ENCODE data around the gene MAPK8.

The MAPK8 gene

DNA sequence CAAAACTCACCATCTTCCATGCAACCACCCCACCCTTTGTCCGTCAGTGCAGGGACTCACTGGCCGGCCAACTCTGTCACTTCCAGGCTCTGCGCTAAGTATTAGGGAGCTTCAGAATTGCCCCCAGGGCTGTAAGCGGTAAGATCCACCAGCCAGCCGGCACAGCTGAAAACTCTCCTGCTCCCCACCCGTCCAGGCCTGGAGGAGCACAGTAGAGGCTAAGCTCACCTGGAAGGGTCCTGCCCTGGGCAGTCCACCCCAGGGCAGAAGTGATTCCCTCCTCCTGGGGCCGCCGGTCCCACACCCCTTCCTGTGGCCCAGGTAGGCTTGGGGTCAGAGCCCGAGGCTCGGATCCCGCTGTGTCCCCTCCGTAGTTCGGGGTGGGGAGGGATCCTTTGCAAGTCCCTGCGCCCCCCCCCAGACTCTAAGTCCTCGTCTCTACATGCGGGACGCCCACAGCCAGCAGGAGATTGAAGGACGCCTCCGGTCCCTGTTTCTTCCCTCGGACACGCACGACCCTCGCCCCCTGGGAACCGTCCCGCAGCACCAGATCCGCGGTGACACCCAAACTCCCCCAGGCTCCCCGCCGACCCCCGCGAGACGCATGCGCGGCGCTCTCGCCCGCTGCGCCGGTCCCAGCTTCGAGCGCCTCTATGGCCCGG lies 159.5 kb downstream of the MAPK8 start:
- no peak for DNase-seq (ENCODE audit: extremely low read depth, low read depth)
- no peak overlapping the region for H3K4me3 ChIP-seq (replicated peaks; ENCODE audit: low read depth, low read length)
- TF ChIP-seq, protein P1, sequence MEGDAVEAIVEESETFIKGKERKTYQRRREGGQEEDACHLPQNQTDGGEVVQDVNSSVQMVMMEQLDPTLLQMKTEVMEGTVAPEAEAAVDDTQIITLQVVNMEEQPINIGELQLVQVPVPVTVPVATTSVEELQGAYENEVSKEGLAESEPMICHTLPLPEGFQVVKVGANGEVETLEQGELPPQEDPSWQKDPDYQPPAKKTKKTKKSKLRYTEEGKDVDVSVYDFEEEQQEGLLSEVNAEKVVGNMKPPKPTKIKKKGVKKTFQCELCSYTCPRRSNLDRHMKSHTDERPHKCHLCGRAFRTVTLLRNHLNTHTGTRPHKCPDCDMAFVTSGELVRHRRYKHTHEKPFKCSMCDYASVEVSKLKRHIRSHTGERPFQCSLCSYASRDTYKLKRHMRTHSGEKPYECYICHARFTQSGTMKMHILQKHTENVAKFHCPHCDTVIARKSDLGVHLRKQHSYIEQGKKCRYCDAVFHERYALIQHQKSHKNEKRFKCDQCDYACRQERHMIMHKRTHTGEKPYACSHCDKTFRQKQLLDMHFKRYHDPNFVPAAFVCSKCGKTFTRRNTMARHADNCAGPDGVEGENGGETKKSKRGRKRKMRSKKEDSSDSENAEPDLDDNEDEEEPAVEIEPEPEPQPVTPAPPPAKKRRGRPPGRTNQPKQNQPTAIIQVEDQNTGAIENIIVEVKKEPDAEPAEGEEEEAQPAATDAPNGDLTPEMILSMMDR (IDR thresholded peaks at IDR 0.05; ENCODE audit: low read depth, low read length, missing control alignments), result no peak

DNA sequence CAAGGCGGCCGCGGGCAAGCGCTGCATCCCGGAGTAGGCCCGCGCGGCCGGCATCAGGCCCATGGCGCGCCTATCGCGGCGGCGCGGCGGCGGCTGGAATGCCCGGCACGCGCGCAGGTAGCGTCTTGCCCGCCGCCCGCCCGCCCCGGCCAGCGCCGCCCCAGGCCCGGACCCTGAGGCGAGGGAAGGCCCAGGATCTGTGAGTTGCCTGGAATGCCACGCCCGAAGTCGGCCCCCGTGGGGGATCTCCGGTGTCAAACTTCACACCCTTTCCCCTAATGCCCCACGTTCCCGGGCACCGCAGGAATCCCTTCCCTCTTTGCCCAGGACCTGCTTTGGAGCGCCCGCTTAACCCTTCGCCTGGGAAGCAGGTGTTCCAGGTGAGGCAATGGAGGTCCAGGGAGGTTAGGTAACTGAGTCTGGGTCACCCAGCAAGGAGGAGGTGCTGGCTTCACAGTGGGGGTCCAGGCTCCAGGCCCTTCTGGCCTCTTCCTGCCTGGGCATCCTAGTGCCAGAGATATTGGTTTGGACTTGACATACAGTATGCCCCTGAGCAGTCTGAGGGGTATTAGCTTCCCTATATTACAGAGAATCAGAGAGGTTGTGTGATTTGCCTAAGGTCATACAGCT lies 160.2 kb downstream of the MAPK8 start:
- no peak for DNase-seq (ENCODE audit: extremely low read depth, low read depth)
- H3K4me3 ChIP-seq (replicated peaks; ENCODE audit: low read depth, low read length), result no peak overlapping the region
- TF ChIP-seq, protein P1 (IDR thresholded peaks at IDR 0.05; ENCODE audit: low read depth, low read length, missing control alignments), result no peak

DNA sequence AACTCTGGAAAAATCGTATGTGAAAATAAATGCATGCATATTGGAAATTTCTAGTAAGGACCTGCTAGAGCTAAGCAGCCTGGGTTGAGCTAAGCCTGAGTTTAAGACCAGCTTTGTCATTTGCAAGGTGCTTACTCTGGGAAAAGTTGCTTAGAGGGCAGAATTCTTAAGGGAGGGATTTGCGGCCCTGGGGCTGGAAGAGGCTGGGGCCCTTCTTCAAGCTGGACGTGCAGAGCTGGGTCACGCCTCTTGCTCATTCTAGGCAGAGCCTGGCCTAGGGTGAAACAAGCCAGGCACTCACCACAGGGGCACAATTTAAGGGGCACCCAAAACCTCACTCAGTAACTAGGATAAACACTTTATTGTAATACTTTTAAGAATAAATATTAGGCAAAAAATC lies 161.2 kb downstream of the MAPK8 start:
- no peak for DNase-seq (ENCODE audit: extremely low read depth, low read depth)
- TF ChIP-seq, protein P1 (IDR thresholded peaks at IDR 0.05; ENCODE audit: low read depth, low read length, missing control alignments), result no peak
- no peak overlapping the region for H3K4me3 ChIP-seq (replicated peaks; ENCODE audit: low read depth, low read length)

DNA sequence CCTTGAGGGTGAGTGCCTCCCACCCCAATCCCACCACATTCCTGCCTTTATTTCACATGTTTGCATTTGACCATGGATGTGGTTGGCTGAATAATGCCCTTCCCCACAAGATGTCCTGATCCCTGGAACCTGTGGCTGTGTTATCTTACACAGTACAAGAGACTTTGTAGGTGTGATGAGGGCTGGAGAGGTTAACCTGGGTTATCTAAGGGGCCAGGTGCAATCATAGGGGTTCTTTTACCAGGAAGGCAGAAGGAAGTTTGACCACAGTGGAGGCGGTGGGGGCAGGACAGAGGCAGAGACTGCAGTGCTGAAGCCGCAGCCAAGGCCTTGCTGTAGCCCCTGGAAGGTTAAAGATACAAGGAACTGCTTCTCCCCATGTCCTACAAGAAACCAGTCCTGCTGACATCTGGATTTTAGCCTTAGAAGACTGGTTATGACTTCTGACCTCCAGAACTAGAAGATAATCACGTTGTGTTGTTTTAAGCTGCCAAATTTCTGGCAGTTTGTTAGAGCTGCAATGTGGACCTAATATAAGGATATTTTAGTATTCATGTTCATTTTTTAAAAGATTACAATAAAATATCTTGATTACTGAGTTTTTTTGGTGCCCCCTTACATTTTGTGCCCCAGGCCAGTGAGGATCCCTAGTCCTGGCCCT lies 161.8 kb downstream of the MAPK8 start:
- no peak overlapping the region for H3K4me3 ChIP-seq (replicated peaks; ENCODE audit: low read depth, low read length)
- TF ChIP-seq, protein P1 (IDR thresholded peaks at IDR 0.05; ENCODE audit: low read depth, low read length, missing control alignments), result no peak
- DNase-seq (ENCODE audit: extremely low read depth, low read depth), result no peak

GRCh38 chr10:48468866-48469511 lies 162.5 kb downstream of the MAPK8 start:
- TF ChIP-seq, protein P1 (IDR thresholded peaks at IDR 0.05; ENCODE audit: low read depth, low read length, missing control alignments), result no peak
- no peak for DNase-seq (ENCODE audit: extremely low read depth, low read depth)
- H3K4me3 ChIP-seq (replicated peaks; ENCODE audit: low read depth, low read length), result no peak overlapping the region

- TF ChIP-seq, protein P1 (IDR thresholded peaks at IDR 0.05; ENCODE audit: low read depth, low read length, missing control alignments), result no peak
- no peak overlapping the region for H3K4me3 ChIP-seq (replicated peaks; ENCODE audit: low read depth, low read length)
- DNase-seq (ENCODE audit: extremely low read depth, low read depth), result no peak
Measured at GRCh38 chr10:48469516-48470020, 163.1 kb downstream of the MAPK8 start.

Data from HFF-Myc (cell line).